Measurements from ENCODE around the gene GATB.
"Not testable (repeated sequence)": the region's sequence is repeated elsewhere in the genome, so short reads cannot be mapped to it uniquely, and the experiment has no call there.

GATB gene

GRCh38 chr4:151731670-151732069 is 29.1 kb downstream of the GATB start:
- DNase-seq (ENCODE audit: low read depth, low spot score) = not testable (repeated sequence)

GRCh38 chr4:151729731-151730559 is 30.9 kb downstream of the GATB start:
- DNase-seq (ENCODE audit: low read depth, low spot score) = peak; percentile 55

GRCh38 chr4:151728679-151729078 is 32.1 kb downstream of the GATB start:
- no peak for DNase-seq (ENCODE audit: low read depth, low spot score)

GRCh38 chr4:151728006-151728405 is 32.8 kb downstream of the GATB start:
- no peak for DNase-seq (ENCODE audit: low read depth, low spot score)

- no peak for DNase-seq (ENCODE audit: low read depth, low spot score)
These were observed 33.4 kb downstream of the GATB start for GRCh38 chr4:151727365-151727764.

- DNase-seq (ENCODE audit: low read depth, low spot score) = peak; percentile 23
These were observed 35.7 kb downstream of the GATB start for GRCh38 chr4:151725087-151725486.

GRCh38 chr4:151721916-151722315 is 38.9 kb downstream of the GATB start:
- no peak for DNase-seq (ENCODE audit: low read depth, low spot score)

GRCh38 chr4:151721466-151721865 is 39.3 kb downstream of the GATB start:
- no peak for DNase-seq (ENCODE audit: low read depth, low spot score)

- DNase-seq (ENCODE audit: low read depth, low spot score) = no peak
These were observed 40.9 kb downstream of the GATB start for GRCh38 chr4:151719956-151720334.

- peak; percentile 48 for DNase-seq (ENCODE audit: low read depth, low spot score)
These were observed 41.5 kb downstream of the GATB start for GRCh38 chr4:151718984-151719955.

- no peak for DNase-seq (ENCODE audit: low read depth, low spot score)
These were observed 42.7 kb downstream of the GATB start for GRCh38 chr4:151717909-151718628.

- DNase-seq (ENCODE audit: low read depth, low spot score) = no peak
These were observed 43.5 kb downstream of the GATB start for GRCh38 chr4:151717314-151717713.

GRCh38 chr4:151716324-151716723 is 44.5 kb downstream of the GATB start:
- DNase-seq (ENCODE audit: low read depth, low spot score) = no peak

- DNase-seq (ENCODE audit: low read depth, low spot score) = no peak
These were observed 44.9 kb downstream of the GATB start for GRCh38 chr4:151715881-151716280.

GRCh38 chr4:151712777-151713176 is 48.0 kb downstream of the GATB start:
- no peak for DNase-seq (ENCODE audit: low read depth, low spot score)

GRCh38 chr4:151711646-151712045 is 49.2 kb downstream of the GATB start:
- no peak for DNase-seq (ENCODE audit: low read depth, low spot score)

- DNase-seq (ENCODE audit: low read depth, low spot score) = no peak
These were observed 51.2 kb downstream of the GATB start for GRCh38 chr4:151709587-151709986.

GRCh38 chr4:151709071-151709470 is 51.7 kb downstream of the GATB start:
- no peak for DNase-seq (ENCODE audit: low read depth, low spot score)

- DNase-seq (ENCODE audit: low read depth, low spot score) = no peak
These were observed 52.7 kb downstream of the GATB start for GRCh38 chr4:151708100-151708499.

GRCh38 chr4:151703401-151703800 is 57.4 kb downstream of the GATB start:
- no peak for DNase-seq (ENCODE audit: low read depth, low spot score)

GRCh38 chr4:151702256-151702655 is 58.6 kb downstream of the GATB start:
- DNase-seq (ENCODE audit: low read depth, low spot score) = no peak
